ENCODE data around the gene EIF4EBP2.

DNA sequence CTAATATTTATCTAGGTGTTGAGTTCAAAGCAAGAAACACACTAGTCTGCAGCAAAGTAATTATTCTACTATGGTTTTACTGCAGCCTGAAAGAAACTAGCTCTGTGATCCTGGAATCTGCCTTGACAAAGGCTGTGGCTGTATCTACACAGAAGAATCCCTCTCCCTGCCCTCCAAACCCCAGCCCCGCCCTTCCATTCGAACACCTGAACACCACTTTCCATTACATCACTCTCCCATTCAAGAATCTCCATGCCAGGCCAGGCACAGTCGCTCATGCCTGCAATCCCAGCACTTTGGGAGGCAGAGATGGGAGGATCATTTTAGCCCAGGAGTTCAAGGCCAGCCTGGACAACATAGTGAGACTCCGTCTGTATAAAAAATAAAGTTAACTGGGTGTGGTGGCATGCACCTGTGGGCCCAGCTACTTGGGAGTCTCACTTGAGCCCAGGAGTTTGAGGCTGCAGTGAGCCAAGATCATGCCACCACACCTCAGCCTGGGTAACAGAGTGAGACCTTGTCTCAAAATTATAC, 44.9 kb upstream of the EIF4EBP2 start:
- TF ChIP-seq EGR1 (IDR thresholded peaks at IDR 0.05; ENCODE audit: low read depth in 2 of 2): no peak
- TF ChIP-seq, protein P1, sequence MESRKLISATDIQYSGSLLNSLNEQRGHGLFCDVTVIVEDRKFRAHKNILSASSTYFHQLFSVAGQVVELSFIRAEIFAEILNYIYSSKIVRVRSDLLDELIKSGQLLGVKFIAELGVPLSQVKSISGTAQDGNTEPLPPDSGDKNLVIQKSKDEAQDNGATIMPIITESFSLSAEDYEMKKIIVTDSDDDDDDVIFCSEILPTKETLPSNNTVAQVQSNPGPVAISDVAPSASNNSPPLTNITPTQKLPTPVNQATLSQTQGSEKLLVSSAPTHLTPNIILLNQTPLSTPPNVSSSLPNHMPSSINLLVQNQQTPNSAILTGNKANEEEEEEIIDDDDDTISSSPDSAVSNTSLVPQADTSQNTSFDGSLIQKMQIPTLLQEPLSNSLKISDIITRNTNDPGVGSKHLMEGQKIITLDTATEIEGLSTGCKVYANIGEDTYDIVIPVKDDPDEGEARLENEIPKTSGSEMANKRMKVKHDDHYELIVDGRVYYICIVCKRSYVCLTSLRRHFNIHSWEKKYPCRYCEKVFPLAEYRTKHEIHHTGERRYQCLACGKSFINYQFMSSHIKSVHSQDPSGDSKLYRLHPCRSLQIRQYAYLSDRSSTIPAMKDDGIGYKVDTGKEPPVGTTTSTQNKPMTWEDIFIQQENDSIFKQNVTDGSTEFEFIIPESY (IDR thresholded peaks at IDR 0.05): no peak
- TF ChIP-seq, protein P2, sequence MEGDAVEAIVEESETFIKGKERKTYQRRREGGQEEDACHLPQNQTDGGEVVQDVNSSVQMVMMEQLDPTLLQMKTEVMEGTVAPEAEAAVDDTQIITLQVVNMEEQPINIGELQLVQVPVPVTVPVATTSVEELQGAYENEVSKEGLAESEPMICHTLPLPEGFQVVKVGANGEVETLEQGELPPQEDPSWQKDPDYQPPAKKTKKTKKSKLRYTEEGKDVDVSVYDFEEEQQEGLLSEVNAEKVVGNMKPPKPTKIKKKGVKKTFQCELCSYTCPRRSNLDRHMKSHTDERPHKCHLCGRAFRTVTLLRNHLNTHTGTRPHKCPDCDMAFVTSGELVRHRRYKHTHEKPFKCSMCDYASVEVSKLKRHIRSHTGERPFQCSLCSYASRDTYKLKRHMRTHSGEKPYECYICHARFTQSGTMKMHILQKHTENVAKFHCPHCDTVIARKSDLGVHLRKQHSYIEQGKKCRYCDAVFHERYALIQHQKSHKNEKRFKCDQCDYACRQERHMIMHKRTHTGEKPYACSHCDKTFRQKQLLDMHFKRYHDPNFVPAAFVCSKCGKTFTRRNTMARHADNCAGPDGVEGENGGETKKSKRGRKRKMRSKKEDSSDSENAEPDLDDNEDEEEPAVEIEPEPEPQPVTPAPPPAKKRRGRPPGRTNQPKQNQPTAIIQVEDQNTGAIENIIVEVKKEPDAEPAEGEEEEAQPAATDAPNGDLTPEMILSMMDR (IDR thresholded peaks at IDR 0.05; ENCODE audit: low read depth, low read length, missing input control): no peak
